HEK293 (cell line): ENCODE data around the gene ACP7.

Source experiments
- CTCF ChIA-PET: fragments of 350-600 bp; formaldehyde crosslinking; extraction: SDS; loops from one replicate; lab custom pipeline; 2021; ENCODE audit warnings: antibody characterized with exemption; lab: Yijun Ruan, JAX
- POLR2A ChIA-PET: fragments of 300-600 bp; formaldehyde crosslinking; extraction: SDS; loops from one replicate; lab custom pipeline; 2020; ENCODE audit warnings: antibody characterized with exemption, inconsistent platforms; lab: Yijun Ruan, JAX
- H3K27ac ChIP-seq: fragments of 200-500 bp; sonication (Bioruptor generic); 2 replicates; pipeline ENCODE4 v1.5.1; 2014; ENCODE audit warnings: low read depth, low read length, control low read depth, inconsistent platforms; ENCODE audit errors: extremely low read depth
- H3K36me3 ChIP-seq, 2 experiments: fragments of 200-500 bp in 1 of 2; sonication (Bioruptor generic) in 1 of 2; 1 replicate in 1 of 2; 2 replicates in 1 of 2; pipeline ENCODE4 v1.5.1; 2014 to 2017; ENCODE audit warnings: inconsistent platforms in 2 of 2, low read length in 2 of 2; ENCODE audit not compliant: control insufficient read depth in 2 of 2, insufficient read depth in 1 of 2
- H3K4me1 ChIP-seq: fragments of 200-500 bp; sonication (Bioruptor generic); 2 replicates; pipeline ENCODE4 v1.5.1; 2014; ENCODE audit warnings: mild to moderate bottlenecking, low read length, inconsistent platforms; ENCODE audit not compliant: control insufficient read depth, insufficient read depth
- H3K4me3 ChIP-seq: 2 replicates; pipeline ENCODE4 v1.5.1; 2011; ENCODE audit warnings: low read depth, mild to moderate bottlenecking, control low read depth, low read length, moderate library complexity
- H3K9me3 ChIP-seq: fragments of 200-500 bp; sonication (Bioruptor generic); 2 replicates; pipeline ENCODE4 v1.5.1; 2014; ENCODE audit warnings: low read depth, low read length, inconsistent platforms; ENCODE audit not compliant: control insufficient read depth, insufficient read depth
- EGR2 ChIP-seq: fragments of 450-650 bp; formaldehyde crosslinking; IDR thresholded peaks from 2 replicates; pipeline ENCODE4 v1.5.1; 2016; ENCODE audit warnings: low read depth, missing biosample characterization, missing genetic modification characterization
- IKZF3 ChIP-seq: fragments of 450-650 bp; IDR thresholded peaks from 2 replicates; pipeline ENCODE4 v1.5.0; 2018; ENCODE audit warnings: missing biosample characterization, mild to moderate bottlenecking, missing genetic modification characterization, moderate library complexity
- KLF8 ChIP-seq: fragments of 450-650 bp; formaldehyde crosslinking; IDR thresholded peaks from 2 replicates; pipeline ENCODE4 v1.5.1; 2016; ENCODE audit warnings: missing biosample characterization, missing genetic modification characterization
- KLF9 ChIP-seq: fragments of 450-650 bp; formaldehyde crosslinking; IDR thresholded peaks from 2 replicates; pipeline ENCODE4 v1.5.1; 2016; ENCODE audit warnings: missing biosample characterization, missing genetic modification characterization, low read depth
- SALL2 ChIP-seq: fragments of 450-650 bp; formaldehyde crosslinking; IDR thresholded peaks from 2 replicates; pipeline ENCODE4 v1.5.0; 2017; ENCODE audit warnings: missing biosample characterization, mild to moderate bottlenecking, missing genetic modification characterization, borderline replicate concordance
- SP7 ChIP-seq: fragments of 450-650 bp; formaldehyde crosslinking; IDR thresholded peaks from 2 replicates; pipeline ENCODE4 v1.5.1; 2016; ENCODE audit warnings: missing biosample characterization, missing genetic modification characterization
- YY1 ChIP-seq: fragments of 450-650 bp; formaldehyde crosslinking; IDR thresholded peaks from 2 replicates; pipeline ENCODE4 v1.5.1; 2018; ENCODE audit warnings: missing biosample characterization, missing genetic modification characterization
- ZBTB17 ChIP-seq: fragments of 450-650 bp; formaldehyde crosslinking; IDR thresholded peaks from 2 replicates; pipeline ENCODE4 v1.5.1; 2016; ENCODE audit warnings: missing biosample characterization, missing genetic modification characterization
- ZNF121 ChIP-seq: fragments of 450-650 bp; formaldehyde crosslinking; IDR thresholded peaks from 2 replicates; pipeline ENCODE4 v1.5.1; 2016; ENCODE audit warnings: missing biosample characterization, missing genetic modification characterization
- ZNF223 ChIP-seq: fragments of 450-650 bp; formaldehyde crosslinking; IDR thresholded peaks from 2 replicates; pipeline ENCODE4 v1.5.1; 2016; ENCODE audit warnings: missing biosample characterization, missing genetic modification characterization
- ZNF37A ChIP-seq: fragments of 450-650 bp; IDR thresholded peaks from 2 replicates; pipeline ENCODE4 v1.5.1; 2018; ENCODE audit warnings: missing biosample characterization, missing genetic modification characterization
- ZNF416 ChIP-seq: fragments of 450-650 bp; formaldehyde crosslinking; IDR thresholded peaks from 2 replicates; pipeline ENCODE4 v1.5.1; 2016; ENCODE audit warnings: missing biosample characterization, missing genetic modification characterization
- ZNF473 ChIP-seq: fragments of 450-650 bp; formaldehyde crosslinking; IDR thresholded peaks from 2 replicates; pipeline ENCODE4 v1.5.1; 2017; ENCODE audit warnings: missing biosample characterization, missing genetic modification characterization
- ZNF529 ChIP-seq: fragments of 450-650 bp; formaldehyde crosslinking; IDR thresholded peaks from 2 replicates; pipeline ENCODE4 v1.5.1; 2017; ENCODE audit warnings: missing genetic modification characterization, missing biosample characterization; ENCODE audit not compliant: insufficient replicate concordance
- ZNF660 ChIP-seq: fragments of 450-650 bp; IDR thresholded peaks from 2 replicates; pipeline ENCODE4 v1.5.1; 2018; ENCODE audit warnings: missing biosample characterization, mild to moderate bottlenecking, missing genetic modification characterization
- ZXDB ChIP-seq: fragments of 450-650 bp; formaldehyde crosslinking; IDR thresholded peaks from 2 replicates; pipeline ENCODE4 v1.5.1; 2016; ENCODE audit warnings: missing biosample characterization, missing genetic modification characterization
- TF ChIP-seq, protein P1 (sequence below): fragments of 450-650 bp; formaldehyde crosslinking; IDR thresholded peaks from 2 replicates; pipeline ENCODE4 v1.5.1; 2016; ENCODE audit warnings: missing biosample characterization, missing genetic modification characterization
- TF ChIP-seq, protein P2 (sequence below): fragments of 450-650 bp; formaldehyde crosslinking; IDR thresholded peaks from 2 replicates; pipeline ENCODE4 v1.5.1; 2016; ENCODE audit warnings: missing biosample characterization, missing genetic modification characterization
- TF ChIP-seq, protein P3 (sequence below): fragments of 450-650 bp; formaldehyde crosslinking; IDR thresholded peaks from 2 replicates; pipeline ENCODE4 v1.5.1; 2016; ENCODE audit warnings: missing biosample characterization, missing genetic modification characterization
- TF ChIP-seq, protein P4 (sequence below): fragments of 450-650 bp; formaldehyde crosslinking; IDR thresholded peaks from 2 replicates; pipeline ENCODE4 v1.5.1; 2017; ENCODE audit warnings: missing biosample characterization, missing genetic modification characterization

ACP7 gene

DNA sequence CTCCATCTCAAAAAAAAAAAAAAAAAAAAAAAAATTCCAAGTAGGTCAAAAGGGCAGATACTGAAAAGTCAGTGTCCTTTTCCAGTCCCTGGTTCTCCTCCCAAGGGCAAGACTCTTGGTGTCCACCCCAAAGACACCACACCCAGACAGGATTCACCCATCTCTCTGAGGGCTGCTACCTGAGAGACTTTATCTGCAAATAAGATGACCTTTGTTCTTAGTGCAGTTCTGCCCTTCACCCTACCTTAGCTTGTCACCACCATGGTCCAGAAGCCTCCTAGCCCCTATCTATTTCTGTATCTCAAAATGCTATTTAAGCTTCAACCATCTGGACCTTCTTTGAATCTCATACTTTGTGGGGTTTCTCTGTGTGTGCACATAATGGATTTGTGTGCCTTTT lies 47.6 kb upstream of the ACP7 start:
- H3K36me3 ChIP-seq = no peaks in the 10 kb centered on the region; a peak in 1 of 3 replicates
- H3K27ac ChIP-seq = no peak overlapping the region
- H3K9me3 ChIP-seq = no peaks in the 10 kb centered on the region; the same call in 1 of the 2 replicates
- TF ChIP-seq ZNF223 (tag by site-specific recombination) (no peak), KLF9 (tag by site-specific recombination) (no peak)
- TF ChIP-seq, protein P1, sequence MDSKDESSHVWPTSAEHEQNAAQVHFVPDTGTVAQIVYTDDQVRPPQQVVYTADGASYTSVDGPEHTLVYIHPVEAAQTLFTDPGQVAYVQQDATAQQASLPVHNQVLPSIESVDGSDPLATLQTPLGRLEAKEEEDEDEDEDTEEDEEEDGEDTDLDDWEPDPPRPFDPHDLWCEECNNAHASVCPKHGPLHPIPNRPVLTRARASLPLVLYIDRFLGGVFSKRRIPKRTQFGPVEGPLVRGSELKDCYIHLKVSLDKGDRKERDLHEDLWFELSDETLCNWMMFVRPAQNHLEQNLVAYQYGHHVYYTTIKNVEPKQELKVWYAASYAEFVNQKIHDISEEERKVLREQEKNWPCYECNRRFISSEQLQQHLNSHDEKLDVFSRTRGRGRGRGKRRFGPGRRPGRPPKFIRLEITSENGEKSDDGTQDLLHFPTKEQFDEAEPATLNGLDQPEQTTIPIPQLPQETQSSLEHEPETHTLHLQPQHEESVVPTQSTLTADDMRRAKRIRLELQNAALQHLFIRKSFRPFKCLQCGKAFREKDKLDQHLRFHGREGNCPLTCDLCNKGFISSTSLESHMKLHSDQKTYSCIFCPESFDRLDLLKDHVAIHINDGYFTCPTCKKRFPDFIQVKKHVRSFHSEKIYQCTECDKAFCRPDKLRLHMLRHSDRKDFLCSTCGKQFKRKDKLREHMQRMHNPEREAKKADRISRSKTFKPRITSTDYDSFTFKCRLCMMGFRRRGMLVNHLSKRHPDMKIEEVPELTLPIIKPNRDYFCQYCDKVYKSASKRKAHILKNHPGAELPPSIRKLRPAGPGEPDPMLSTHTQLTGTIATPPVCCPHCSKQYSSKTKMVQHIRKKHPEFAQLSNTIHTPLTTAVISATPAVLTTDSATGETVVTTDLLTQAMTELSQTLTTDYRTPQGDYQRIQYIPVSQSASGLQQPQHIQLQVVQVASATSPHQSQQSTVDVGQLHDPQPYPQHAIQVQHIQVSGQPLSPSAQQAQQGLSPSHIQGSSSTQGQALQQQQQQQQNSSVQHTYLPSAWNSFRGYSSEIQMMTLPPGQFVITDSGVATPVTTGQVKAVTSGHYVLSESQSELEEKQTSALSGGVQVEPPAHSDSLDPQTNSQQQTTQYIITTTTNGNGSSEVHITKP (tag by site-specific recombination) = peak; percentile 59; the same call in 1 of the 2 replicates
- ChIA-PET POLR2A (interaction anchor here (0.6 kb wide), 1 partner anchor 48 kb away, joined by 6 read pairs; no protein-coding TSS in a partner anchor), CTCF (interaction anchor here (0.6 to 3.5 kb wide), 12 partner anchors 15 to 375 kb away, joined by 3 to 44 read pairs (median 4); no protein-coding TSS in a partner anchor)
- peaks cover 27% of the 10 kb centered on the region for H3K4me1 ChIP-seq
- no peak overlapping the region for H3K4me3 ChIP-seq

DNA sequence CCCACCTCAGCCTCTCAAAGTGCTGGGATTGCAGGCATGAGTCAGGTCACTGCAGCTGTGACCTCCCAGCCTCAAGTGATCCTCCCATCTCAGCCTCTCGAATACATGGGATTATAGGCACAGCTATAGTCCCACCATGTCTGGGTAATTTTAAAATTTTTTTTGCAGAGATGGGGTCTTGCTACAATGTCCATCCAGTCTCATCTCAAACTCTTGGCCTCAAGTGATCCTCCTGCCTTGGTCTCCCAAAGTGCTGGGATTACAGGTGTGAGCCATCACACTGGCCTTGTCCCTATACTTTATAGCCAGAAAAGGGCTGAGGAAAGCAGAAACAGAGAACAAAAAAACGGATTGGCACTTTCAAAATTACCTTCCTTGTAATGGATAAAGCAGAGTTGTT lies 47.0 kb upstream of the ACP7 start:
- Histone ChIP-seq H3K4me3 (no peak overlapping the region), H3K36me3 (no peaks in the 10 kb centered on the region; a peak in 1 of 3 replicates), H3K4me1 (peaks cover 23% of the 10 kb centered on the region), H3K9me3 (no peaks in the 10 kb centered on the region; the same call in 1 of the 2 replicates), H3K27ac (no peak overlapping the region)
- CTCF ChIA-PET = interaction anchor here (0.6 to 3.5 kb wide), 16 partner anchors 10 to 374 kb away, joined by 3 to 44 read pairs (median 5); partner anchors contain the start of gene FBXO17
- POLR2A ChIA-PET = interaction anchor here (0.6 to 1.2 kb wide), 3 partner anchors 61 to 513 kb away, joined by 3 to 4 read pairs (median 4); partner anchors contain the start of gene FBXO17
- TF ChIP-seq ZNF37A (no peak), ZNF121 (tag by site-specific recombination) (peak; percentile 52; the same call in 1 of the 2 replicates)

DNA sequence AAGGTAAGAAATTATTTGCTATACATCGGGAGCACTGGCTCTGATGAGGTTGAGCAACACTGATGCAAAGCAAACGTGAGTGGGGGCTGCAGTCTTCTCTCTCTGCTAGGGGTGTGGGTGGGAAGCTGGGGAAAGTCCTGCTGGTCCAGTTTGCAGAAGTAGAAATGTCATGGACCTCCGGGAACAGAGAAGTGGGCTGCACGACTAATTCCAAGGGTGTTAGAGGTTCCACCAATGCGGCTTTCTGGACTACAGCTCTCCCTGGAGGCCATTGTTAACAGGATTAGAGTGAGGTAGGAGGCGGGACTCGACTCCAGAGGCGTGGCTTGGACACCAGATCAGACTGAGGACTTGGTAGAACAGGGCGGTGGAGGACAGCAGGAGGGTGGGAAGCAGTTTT lies 46.1 kb upstream of the ACP7 start:
- peaks cover 14% of the 10 kb centered on the region for H3K4me1 ChIP-seq
- ChIA-PET POLR2A (interaction anchor here (0.6 to 1.3 kb wide), 7 partner anchors 20 to 514 kb away, joined by 3 to 4 read pairs (median 3); partner anchors contain the start of genes MRPS12 and SARS2), CTCF (interaction anchor here (0.5 to 3.5 kb wide), 26 partner anchors 8 to 554 kb away, joined by 3 to 44 read pairs (median 4); partner anchors contain the start of gene FBXO17)
- no peaks in the 10 kb centered on the region; a peak in 1 of 3 replicates for H3K36me3 ChIP-seq
- no peak overlapping the region for H3K4me3 ChIP-seq
- no peak overlapping the region for H3K27ac ChIP-seq
- H3K9me3 ChIP-seq = no peaks in the 10 kb centered on the region; the same call in 1 of the 2 replicates
- no peak for TF ChIP-seq ZNF473 (tag by site-specific recombination)
- TF ChIP-seq YY1 (tag by site-specific recombination) = 0 out of 2 replicates have a peak, but pooled peaks have one; percentile 40
- no peak for TF ChIP-seq KLF8 (tag by site-specific recombination)
- TF ChIP-seq ZNF529 (tag by site-specific recombination) = no peak
- TF ChIP-seq ZNF660 = no peak
- no peak for TF ChIP-seq ZNF416 (tag by site-specific recombination)
- TF ChIP-seq ZBTB17 (tag by site-specific recombination) = peak; percentile 78
- TF ChIP-seq EGR2 = peak; percentile 76; the same call in 1 of the 2 replicates
- TF ChIP-seq, protein P2, sequence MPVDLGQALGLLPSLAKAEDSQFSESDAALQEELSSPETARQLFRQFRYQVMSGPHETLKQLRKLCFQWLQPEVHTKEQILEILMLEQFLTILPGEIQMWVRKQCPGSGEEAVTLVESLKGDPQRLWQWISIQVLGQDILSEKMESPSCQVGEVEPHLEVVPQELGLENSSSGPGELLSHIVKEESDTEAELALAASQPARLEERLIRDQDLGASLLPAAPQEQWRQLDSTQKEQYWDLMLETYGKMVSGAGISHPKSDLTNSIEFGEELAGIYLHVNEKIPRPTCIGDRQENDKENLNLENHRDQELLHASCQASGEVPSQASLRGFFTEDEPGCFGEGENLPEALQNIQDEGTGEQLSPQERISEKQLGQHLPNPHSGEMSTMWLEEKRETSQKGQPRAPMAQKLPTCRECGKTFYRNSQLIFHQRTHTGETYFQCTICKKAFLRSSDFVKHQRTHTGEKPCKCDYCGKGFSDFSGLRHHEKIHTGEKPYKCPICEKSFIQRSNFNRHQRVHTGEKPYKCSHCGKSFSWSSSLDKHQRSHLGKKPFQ (tag by site-specific recombination) = no peak
- TF ChIP-seq, protein P3, sequence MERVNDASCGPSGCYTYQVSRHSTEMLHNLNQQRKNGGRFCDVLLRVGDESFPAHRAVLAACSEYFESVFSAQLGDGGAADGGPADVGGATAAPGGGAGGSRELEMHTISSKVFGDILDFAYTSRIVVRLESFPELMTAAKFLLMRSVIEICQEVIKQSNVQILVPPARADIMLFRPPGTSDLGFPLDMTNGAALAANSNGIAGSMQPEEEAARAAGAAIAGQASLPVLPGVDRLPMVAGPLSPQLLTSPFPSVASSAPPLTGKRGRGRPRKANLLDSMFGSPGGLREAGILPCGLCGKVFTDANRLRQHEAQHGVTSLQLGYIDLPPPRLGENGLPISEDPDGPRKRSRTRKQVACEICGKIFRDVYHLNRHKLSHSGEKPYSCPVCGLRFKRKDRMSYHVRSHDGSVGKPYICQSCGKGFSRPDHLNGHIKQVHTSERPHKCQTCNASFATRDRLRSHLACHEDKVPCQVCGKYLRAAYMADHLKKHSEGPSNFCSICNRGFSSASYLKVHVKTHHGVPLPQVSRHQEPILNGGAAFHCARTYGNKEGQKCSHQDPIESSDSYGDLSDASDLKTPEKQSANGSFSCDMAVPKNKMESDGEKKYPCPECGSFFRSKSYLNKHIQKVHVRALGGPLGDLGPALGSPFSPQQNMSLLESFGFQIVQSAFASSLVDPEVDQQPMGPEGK (tag by site-specific recombination) = no peak; the same call in 1 of the 2 replicates
- 0 out of 2 replicates have a peak, but pooled peaks have one; percentile 25 for TF ChIP-seq ZXDB (tag by site-specific recombination)
- 0 out of 2 replicates have a peak, but pooled peaks have one; percentile 28 for TF ChIP-seq IKZF3
- TF ChIP-seq SP7 (tag by site-specific recombination) = 0 out of 2 replicates have a peak, but pooled peaks have one; percentile 41
- no peak for TF ChIP-seq SALL2 (tag by site-specific recombination)
- TF ChIP-seq ZNF37A = no peak
- TF ChIP-seq, protein P4, sequence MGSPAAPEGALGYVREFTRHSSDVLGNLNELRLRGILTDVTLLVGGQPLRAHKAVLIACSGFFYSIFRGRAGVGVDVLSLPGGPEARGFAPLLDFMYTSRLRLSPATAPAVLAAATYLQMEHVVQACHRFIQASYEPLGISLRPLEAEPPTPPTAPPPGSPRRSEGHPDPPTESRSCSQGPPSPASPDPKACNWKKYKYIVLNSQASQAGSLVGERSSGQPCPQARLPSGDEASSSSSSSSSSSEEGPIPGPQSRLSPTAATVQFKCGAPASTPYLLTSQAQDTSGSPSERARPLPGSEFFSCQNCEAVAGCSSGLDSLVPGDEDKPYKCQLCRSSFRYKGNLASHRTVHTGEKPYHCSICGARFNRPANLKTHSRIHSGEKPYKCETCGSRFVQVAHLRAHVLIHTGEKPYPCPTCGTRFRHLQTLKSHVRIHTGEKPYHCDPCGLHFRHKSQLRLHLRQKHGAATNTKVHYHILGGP (tag by site-specific recombination) = no peak
